MM.1S (cell line): ENCODE results near the gene CRISP2.

Experiments
- CTCF ChIP-seq: fragments of 300-600 bp; sonication (generic); IDR thresholded peaks from 2 replicates; pipeline ENCODE4 v1.5.1; 2016; ENCODE audit warnings: antibody characterized with exemption, low read length, mixed read lengths
- EZH2 ChIP-seq: fragments of 300-600 bp; sonication (generic); optimal IDR thresholded peaks from 2 replicates; pipeline ENCODE3; 2017; ENCODE audit warnings: low read depth, mild to moderate bottlenecking, antibody characterized with exemption, low read length, mixed read lengths

GRCh38 chr6:49653942-49654341 is 59.4 kb downstream of the CRISP2 start:
- TF ChIP-seq CTCF: no peak
- TF ChIP-seq EZH2: no peak
